Endothelial cell of hepatic sinusoid (primary cell): ENCODE results near the gene PAM.

Experiments used
- in situ Hi-C: cut with HindIII; loops from 2 replicates; pipeline ENCODE4 v1.10.0; 2017; ENCODE audit warnings: low sequenced_read_pairs

Gene PAM

DNA sequence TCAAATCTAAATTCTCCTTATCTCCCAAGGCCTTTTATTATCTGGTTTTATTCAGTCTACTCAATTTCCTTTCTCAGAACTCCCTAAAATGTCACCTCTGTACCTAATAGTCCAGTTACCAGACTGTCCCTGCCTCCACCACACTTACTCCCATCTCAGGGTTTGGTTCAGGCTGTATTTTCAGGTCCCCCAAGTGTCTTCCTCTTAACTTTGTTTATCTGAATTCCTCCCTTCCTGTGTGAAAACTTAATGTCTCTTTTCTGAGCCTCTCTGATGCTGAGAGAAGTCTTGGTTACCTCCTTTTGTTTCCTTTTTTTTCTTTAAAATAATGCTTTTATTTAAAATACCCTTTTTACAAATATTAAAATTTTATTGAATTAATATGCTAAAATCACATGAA, 133.4 kb downstream of the PAM start:
- in situ Hi-C loops, result no loop called here

DNA sequence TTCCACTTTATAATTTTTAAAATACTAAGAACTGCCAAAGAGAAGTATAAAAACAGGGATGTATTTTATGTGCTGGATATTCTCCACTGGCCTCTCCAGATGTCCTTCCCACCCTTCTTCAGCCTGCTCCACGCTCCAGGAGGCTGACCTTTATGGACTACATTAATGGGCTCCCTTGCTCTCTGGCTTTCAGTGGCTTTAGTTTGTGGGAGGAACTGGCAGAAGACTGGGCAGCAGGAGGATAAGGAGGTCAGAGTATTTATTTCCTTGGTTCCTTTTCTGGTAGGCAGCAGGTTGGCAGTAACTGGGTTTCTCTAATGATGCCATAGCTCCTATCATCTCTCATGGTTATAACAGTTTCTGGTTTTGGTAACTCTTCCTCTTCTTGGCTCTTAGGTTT, 133.9 kb downstream of the PAM start:
- in situ Hi-C loops, result no loop called here

DNA sequence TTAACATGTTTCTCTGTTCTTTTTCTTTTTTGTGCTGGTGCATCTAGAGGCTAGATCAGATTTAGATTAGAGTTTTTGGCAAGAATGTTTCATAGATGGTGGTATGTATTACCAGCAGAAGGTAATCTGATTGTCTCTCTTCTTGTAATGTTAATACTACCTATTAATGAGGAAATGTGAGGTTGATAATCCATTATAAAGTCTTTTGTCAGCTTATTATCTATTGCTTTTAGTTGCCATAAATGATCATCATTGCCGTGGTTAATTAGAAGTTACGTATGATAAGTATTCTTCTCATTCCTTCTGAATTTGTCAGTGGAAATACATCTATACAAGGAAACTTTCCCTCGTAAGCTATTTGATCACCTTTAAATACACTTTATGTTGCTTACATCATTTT, 135.0 kb downstream of the PAM start:
- in situ Hi-C loops, result no loop called here

DNA sequence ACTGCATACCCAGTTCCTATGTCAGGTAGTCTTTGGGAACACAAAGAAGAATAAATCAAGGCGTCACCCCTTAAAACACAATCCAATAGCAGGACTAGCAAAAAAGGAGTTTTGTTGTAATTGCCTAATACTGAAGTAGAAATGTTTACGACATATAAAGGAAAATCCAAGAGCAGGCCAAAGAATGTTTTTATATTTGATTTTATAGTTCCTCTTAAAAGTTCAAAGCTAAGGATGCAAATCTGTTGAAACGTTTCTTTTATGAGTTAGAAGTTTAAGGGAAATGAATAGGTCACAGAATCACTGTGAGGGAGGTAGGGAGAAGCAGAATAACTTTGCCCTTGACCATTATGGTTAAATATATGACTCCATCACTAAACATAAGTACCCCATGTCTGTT, 136.1 kb downstream of the PAM start:
- in situ Hi-C loops, result no loop called here

DNA sequence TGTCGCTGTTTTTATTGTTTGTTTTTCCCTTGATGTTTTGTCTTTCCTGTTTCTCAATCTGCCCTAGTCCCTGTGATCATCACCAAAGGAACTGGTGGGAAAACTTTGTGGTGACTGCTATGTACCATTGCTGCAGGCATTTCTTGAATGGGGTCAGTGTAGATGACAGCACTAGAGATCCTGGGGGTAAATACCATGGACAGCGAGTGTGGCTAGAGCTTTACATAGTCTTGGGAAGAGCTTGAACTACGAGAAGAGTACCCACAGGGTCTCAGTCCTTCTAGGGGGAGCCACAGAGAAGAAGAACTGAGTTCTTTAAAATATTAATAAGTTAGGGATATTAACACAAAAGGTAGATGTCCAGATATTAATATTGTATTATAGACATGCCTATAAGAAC, 138.8 kb downstream of the PAM start:
- in situ Hi-C loops, result no loop called here

DNA sequence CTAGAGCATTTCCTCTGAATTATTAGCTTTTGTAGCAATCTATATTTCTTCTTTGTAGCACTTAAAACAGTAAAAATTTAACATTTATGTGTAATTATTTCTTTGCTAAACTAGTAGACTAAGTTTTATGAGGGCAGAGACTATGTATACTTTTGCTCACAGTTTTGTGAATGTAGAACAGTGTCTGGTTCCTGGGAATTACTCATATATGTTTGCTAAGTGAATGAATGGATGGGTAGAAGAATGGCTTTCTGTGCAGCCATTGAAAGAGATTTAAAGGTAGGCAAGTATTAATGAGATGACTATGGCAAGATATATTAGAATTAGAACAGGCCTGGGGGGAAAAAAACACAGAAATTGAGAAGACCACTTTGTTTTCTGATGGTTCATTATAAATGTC, 140.1 kb downstream of the PAM start:
- in situ Hi-C loops, result no loop called here

DNA sequence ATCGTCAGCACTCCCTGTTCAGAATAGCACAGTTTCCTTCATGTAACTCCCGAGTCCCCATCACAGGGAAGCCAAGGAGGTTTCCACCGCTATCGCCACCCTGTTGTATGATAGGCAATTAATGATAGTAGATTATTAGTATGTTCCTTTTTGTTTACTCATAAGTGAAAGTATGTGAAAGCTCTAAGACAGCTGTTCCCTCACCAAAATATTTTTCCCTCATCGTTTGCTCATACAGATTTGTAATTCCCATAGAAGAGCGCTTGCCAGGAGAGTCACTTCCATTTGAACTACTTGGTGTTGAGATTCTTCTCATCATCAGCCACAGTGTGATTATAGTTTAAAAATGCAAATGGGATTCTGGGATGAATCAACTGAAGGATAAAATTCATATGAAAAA, 140.9 kb downstream of the PAM start:
- in situ Hi-C loops, result no loop called here

DNA sequence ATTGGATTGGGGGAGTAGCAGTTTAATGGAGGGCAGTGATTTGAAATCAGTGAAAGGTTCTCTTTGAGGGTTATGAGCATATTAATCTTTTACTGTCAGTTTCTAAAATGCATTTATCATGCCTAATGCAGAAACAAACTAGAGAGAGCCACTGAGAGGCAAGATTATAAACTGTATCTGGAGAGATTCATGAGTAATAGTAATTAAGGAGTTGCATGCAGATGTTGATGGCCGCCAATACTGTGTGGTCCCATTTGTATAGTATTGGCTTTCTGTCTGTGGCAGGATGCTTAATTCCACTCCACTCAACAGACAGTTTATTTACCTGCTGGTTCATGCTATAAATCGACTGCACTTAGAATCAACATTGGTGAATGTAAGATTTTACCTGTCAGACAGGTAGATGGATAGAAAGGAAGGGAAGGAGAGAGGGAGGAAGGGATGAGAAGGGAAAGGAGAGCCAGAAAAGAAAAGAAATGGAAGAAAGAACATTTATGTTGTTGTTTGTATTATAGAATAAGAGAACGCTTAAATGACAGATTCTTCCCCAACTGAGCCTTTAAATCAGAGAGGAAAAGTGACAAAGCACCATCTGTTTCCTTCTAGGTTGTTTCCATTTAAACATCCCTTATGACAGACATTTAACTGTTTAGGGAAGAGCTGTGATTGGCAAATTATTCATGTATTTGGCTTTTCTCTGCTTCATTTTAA, 146.5 kb downstream of the PAM start:
- in situ Hi-C loops, result no loop called here

DNA sequence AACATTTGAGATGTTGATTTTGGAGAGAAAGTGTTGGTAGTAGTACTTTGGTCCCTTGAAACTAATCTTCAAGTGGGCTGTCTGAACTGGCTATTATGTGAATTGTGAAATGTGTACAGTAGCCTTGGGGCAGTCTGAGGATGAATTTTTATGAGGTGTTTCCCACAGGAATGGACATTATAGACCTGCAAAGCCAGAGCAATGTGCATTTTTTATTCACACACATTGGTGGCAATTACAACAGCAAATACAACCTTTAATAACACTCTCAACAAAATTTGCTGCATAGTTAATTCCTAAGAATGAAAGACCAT, 147.0 kb downstream of the PAM start:
- in situ Hi-C loops, result no loop called here

DNA sequence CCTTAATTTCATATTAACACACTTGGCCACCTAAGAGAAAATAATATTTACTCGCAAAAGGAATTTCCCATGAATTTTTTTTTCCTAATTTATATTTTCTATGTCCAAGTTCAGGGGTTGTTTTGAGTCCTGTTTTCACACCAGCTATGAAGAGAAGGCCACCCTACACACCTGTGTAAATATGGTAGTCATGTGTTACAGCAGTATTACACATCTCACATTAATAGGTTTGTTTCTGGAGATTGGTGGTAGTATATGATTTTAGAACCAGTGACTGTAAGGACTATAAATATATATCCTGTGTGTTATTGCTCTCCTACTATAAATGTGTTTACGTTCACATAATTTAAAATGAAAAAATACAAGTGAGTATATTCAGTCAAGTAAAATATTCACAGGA, 147.5 kb downstream of the PAM start:
- in situ Hi-C loops, result no loop called here

DNA sequence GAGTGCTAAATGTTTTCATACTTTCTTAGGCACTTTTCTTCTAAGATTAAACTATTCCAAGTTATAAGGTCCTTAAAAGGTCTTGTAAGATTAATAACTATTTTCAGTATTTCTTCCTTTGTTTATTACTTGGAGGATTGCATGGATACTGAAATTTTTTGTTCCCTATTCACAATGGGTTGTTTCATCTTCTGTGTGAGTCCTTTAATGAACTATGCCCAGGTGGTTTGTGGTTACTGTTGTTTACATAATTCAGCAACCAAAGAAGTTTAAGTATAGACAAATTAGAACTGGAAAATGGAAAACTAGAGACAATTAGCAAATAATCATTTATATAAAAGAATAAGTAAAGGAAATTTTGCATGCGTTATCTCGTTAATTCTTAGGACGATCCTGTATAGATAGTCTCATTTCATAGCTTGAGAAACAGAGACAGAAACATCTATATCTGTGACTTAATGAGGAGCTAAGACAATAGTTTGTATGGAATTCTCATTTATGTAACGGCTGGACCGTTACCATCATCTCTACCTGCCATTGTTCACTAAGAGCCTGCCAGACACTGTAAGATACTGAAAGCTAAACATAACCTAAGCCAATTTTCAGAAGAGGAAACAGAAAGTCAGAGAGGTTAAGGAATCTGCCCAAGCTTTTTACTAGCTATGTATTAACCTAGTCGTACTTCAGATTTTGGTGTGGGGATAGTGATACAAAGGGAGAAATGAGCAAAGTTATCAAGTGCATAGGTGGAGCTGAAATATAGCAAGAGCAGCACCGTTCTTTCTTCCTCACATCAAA, 148.2 kb downstream of the PAM start:
- in situ Hi-C loops, result no loop called here

DNA sequence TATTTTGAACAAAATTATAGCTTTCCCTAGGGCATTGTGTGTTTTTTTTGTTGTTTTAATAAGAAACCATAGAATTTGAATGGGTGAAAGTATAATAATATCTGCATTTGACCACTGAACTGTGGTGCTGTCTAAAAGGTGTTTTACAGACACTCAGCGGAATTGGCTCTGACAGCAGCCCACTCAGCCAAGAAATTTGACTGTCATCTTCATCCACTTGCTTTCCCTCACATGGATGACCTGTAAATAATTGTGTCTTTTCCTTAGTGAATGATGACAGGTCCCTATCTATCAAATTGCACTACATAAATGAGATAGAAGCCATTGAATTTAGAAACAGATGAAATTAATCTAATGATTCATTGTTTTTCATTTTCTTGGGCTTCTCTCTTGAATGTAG, 150.0 kb downstream of the PAM start:
- in situ Hi-C loops, result loop anchor here (5.0 kb wide), 1 partner anchor 48 kb away; no protein-coding TSS in a partner anchor

DNA sequence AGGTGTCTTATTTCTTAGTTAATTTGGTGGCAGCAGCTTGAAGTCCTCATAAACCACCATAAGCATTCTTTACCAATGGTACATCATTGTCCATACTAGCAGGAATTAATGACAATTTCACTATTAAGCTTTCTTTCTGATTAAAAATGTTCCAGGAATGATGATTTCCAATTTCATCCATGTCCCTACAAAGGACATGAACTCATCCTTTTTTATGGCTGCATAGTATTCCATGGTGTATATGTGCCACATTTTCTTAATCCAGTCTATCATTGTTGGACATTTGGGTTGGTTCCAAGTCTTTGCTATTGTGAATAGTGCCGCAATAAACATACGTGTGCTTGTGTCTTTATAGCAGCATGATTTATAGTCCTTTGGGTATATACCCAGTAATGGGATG, 152.0 kb downstream of the PAM start:
- in situ Hi-C loops, result loop anchor here (5.0 kb wide), 1 partner anchor 50 kb away; no protein-coding TSS in a partner anchor

DNA sequence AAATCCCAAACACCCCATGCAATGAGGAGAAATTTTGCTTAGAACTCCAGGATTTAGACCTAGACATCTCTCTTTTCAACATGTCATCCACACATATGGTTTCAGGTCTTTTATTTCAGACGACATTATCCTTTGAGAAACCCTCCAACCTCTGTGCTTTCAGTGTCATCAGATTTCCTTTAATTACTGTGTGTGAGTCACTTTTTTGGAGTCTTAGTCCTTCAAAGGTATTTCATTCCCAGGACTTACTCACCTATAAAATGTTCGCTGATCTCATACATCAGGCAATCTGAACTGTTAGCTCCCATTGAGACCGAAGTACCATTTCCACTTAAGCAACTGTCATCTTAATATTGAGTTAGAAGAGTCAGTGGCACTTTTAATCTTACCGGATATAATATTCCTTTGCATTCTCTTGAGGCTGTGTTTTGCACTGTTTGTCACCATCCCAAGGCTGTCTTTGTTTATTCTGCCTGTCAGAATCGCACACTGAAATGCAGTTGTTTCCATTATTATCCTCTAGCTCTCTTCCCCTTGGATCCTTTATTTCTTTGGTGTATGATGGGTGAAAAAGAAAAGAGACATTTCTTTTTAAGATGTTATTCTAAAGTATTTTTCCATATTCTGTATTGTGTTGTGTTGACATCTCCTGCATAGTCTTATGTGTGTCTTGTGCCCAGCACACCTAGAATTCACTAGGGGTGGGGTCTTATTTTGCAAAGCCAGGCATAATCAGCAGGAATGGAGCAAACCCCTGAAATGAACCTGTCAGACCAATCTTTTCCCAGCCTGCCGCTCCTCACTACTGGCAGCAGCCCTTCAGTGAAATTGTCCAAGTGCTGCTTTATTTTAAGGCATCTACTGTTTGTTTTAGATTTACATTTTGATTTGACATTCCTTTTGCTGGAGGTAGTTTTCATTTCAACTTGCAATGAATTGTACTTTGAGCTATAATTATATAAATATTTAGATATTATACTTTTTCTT, 155.4 kb downstream of the PAM start:
- in situ Hi-C loops, result no loop called here

DNA sequence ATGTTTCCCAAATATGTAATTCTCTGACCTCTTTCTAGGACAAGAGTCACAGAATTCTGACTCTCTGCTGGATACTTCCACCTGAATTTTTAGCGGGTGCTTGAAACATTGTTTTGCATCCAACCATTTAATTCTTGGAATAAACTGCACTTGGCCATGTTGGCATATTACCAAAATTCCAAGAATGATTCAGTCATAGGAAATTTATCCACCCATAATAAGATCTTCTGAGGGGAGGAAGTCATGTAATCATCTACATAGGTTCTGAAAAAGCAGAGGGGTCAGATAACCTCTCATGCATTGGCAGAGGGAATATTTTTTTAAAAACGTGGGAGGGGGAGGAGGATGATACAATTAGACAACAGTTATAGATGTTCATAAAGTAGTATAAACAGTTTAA, 156.9 kb downstream of the PAM start:
- in situ Hi-C loops, result no loop called here

DNA sequence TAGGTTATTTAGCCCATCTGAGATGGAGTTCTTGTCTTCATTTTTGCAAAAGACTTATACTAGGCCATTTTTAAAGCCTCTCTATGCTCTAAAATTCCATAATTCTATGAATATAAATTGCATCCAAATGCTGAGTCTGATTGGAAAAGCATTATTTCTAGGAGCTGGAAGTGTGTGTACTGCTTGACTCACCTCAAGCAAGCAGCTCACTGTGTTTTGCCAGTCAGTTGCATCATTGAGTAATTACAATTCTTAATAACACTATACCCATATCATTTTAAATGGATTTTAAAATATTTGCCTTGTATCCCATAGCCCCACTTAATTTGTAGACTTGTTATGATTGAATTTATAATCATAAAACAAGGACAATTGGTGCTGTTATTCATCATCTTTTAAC, 161.0 kb downstream of the PAM start:
- in situ Hi-C loops, result no loop called here

DNA sequence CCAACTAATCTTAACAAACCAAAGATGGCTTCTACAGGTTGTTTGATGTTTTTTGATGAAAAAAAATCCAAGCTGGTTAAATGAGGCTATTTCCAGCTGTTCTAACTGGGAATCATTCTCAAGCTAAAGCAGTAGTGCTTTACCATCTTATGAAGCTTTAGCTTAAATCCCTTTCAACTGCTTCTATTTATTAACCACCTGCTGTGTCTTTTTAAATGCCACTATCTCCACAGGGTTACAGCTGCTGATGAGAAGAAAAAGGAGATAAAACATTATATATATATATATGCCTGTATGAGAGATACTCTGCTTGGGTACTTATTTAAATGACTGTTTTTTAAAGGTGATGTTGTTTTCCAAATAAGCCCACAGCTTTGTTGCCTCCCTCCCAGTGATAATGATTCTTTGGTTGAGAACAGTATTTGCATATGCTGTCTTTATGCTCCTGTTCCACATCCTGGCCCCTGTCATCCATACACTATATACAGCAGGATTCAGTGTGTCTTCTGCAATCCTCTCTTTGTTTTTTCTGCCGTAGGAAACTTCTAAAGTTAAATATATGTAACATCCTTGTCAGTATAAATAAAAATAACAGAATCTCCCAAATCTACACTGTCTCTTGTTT, 164.0 kb downstream of the PAM start:
- in situ Hi-C loops, result no loop called here

DNA sequence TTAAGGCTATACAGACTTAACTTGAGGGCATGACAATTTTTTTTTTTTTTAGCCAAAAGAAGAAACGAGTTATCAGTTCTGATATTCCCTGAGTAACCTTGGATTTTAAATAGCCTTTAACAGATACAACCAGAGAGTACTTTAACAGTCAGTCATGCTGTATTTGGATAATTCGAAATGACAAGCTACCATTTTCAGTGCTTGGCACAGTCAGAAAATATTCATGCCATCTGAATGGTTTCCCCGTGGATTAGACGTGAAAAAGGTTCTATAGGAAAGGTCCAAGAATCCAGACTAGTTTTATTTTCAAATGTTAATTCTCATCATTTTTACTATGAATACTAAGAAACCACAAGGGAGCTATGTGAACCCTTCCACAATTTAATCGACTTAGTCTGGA, 165.7 kb downstream of the PAM start:
- in situ Hi-C loops, result no loop called here

DNA sequence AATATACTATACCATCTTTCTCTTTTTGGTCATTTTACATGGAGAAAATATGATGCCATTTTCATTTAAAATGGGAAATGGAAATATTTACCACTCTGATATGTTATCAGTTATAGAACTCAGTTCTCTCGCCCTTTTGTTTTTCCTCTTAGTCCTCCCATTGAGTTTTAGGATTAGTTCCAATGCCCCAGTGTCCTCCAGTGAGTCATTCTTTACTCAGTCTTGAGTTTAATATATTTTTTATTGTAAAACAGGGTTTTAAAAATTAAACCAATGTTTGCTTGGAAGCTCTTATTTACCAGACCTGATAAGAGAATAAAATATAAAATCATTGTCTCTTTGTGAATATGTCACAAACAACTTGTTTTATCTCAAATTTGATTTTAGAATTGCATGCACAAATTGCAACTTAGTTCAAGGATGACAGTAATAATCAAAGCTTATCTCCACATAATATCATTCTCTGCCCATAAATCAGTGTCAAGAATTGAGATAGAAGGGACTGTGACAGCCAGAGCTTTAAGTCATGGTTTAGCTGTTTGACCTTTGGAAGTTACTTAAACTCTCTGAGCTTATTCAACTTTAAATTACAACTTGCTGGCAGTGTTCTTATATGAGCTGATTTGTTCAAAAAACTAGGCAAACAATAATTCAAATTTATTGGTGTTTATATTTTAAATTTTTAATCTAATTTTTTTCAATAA, 166.4 kb downstream of the PAM start:
- in situ Hi-C loops, result no loop called here

DNA sequence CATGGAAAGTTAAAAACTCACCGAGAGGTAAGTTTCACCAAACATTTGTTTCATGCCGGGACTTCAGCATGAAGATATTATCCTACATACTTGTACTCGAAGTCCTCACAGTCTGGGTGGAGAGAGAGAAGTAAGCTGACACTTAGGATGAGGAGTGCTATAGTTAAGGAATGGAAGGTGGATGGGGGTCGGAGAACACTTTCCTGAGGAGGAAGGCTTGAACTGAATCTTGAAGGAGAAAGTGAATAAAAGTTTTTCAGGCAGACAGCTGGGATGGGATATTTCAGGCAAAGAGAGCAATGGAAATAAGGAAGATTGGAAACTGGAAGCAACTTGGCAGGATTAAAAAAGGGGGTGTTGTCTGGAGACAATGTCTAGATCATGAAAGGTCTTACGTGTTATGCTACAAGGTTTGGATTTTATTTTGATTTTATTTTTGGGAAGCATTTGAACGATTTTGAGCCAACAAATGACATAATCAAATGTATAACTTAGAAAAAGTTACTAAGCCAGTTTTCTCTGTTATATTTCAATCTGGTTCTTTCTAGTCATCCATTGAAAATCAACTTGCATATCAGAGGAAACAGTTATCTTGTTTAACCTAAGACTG, 167.1 kb downstream of the PAM start:
- in situ Hi-C loops, result no loop called here
